ENCODE data around the gene GSS. TPM values are rescaled to one million over a fixed set of nuclear protein-coding genes. Genes with fewer than 3 reads are reported as not detected.

Gene GSS
- total and polyA plus RNA-seq, 2 donors (not counting 3 experiments of a cell fraction or from before 2014, with no cell fraction given), result 47.9 to 65.1 TPM

DNA sequence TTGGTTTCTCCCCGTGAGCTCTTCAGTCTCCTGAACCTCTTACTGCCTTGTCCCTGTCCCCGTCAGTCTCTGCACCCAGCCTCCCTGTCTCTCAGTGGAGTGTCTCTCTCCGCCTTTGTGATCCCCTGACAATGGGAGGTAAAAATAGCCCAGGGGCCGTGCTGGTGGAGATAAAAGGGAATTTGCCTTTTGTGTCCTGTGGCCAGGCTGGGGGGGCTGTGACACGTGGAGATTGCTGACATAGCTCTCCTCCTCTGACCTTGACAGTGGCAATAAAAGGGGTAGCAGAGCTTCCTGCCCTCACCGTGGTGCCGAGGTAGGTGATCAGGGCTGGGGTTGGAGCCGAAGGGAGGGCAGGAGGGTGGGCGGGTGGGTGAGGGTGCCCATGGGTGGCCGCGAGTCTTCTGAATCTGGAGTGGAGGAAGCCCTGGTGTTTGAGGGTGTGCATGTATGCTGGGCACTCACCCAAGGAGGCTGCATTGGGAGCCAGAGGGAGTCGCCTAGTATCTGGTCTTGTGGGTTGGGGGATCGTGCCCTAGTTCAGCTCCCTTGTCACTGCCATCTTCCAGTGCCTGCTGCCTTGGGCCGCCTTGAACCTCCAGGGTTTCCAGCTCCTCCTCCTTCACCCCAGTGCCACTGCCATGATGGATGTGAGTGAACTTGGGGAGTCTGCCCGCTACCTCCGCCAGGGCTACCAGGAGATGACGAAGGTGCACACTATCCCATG is 21.9 kb upstream of the GSS start:
- dilution Hi-C loops (cut with MboI; ENCODE audit: extremely low pct_ligation_motif_present, low sequenced_read_pairs) (no loop called here), intact Hi-C loops (cut with micrococcal nuclease) (no loop called here)
- H3K9me3 ChIP-seq (replicated peaks; ENCODE audit: control insufficient read depth, insufficient read depth, low read length), result no peaks in the 10 kb centered on the region
- ChIA-PET POLR2A (no interaction called here), CTCF (interaction anchor here (1.8 to 1.9 kb wide), 2 partner anchors 21 to 103 kb away, joined by 4 to 7 read pairs; partner anchors contain the start of genes GSS and MYH7B)
- no peaks in the 10 kb centered on the region for H3K4me1 ChIP-seq (ENCODE audit: control insufficient read depth, extremely low read depth, insufficient read depth, low read length)
- H3K79me2 ChIP-seq (ENCODE audit: control insufficient read depth, insufficient read depth, low read length), result no peaks in the 10 kb centered on the region
- H3K27ac ChIP-seq (ENCODE audit: insufficient read depth, low read depth, low read length), result no peak overlapping the region
- H3K36me3 ChIP-seq (ENCODE audit: control insufficient read depth in 2 of 2, extremely low read depth in 1 of 2, insufficient read depth in 2 of 2, low read length in 2 of 2), result no peaks in the 10 kb centered on the region
- H3K9me1 ChIP-seq (replicated peaks; ENCODE audit: control insufficient read depth, extremely low read depth, insufficient read depth, low read length), result no peaks in the 10 kb centered on the region
- H3K4me2 ChIP-seq (ENCODE audit: insufficient read depth, low read length), result no peak overlapping the region
- no peak overlapping the region for H3K4me3 ChIP-seq (replicated peaks in 1 of 3; ENCODE audit: insufficient read depth in 1 of 3, low read depth in 1 of 3, low read length in 3 of 3)
- no peaks in the 10 kb centered on the region for H3K27me3 ChIP-seq (ENCODE audit: control insufficient read depth in 2 of 2, insufficient read depth in 2 of 2, low read length in 2 of 2)
- TF ChIP-seq MAX (IDR thresholded peaks at IDR 0.05; ENCODE audit: insufficient read depth, insufficient read length) (no peak), GATA2 (IDR thresholded peaks at IDR 0.05; ENCODE audit: insufficient read depth, insufficient read length, low read depth, low read length) (no peak), JUN (IDR thresholded peaks at IDR 0.05; ENCODE audit: borderline replicate concordance, insufficient read depth, insufficient read length, low read depth) (no peak), FOS (IDR thresholded peaks at IDR 0.05; ENCODE audit: borderline replicate concordance, insufficient read depth, low read length) (no peak), MYC (IDR thresholded peaks at IDR 0.05; ENCODE audit: low read depth, low read length) (no peak), POLR2AphosphoS5 (IDR thresholded peaks at IDR 0.05; ENCODE audit: insufficient read depth, low read depth, low read length) (no peak), EZH2 (IDR thresholded peaks at IDR 0.05; ENCODE audit: borderline replicate concordance, low read depth, low read length, severe bottlenecking) (no peak), POLR2A (IDR thresholded peaks at IDR 0.05; ENCODE audit: low read depth, low read length) (no peak)
- TF ChIP-seq, protein P1, sequence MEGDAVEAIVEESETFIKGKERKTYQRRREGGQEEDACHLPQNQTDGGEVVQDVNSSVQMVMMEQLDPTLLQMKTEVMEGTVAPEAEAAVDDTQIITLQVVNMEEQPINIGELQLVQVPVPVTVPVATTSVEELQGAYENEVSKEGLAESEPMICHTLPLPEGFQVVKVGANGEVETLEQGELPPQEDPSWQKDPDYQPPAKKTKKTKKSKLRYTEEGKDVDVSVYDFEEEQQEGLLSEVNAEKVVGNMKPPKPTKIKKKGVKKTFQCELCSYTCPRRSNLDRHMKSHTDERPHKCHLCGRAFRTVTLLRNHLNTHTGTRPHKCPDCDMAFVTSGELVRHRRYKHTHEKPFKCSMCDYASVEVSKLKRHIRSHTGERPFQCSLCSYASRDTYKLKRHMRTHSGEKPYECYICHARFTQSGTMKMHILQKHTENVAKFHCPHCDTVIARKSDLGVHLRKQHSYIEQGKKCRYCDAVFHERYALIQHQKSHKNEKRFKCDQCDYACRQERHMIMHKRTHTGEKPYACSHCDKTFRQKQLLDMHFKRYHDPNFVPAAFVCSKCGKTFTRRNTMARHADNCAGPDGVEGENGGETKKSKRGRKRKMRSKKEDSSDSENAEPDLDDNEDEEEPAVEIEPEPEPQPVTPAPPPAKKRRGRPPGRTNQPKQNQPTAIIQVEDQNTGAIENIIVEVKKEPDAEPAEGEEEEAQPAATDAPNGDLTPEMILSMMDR (IDR thresholded peaks at IDR 0.05; ENCODE audit: extremely low read depth in 1 of 2, insufficient read depth in 1 of 2, low read depth in 1 of 2, low read length in 2 of 2), result no peak
- H2AFZ ChIP-seq (ENCODE audit: low read depth, low read length), result no peak overlapping the region
- H4K20me1 ChIP-seq (replicated peaks; ENCODE audit: control insufficient read depth, extremely low read depth, insufficient read depth, low read length), result no peaks in the 10 kb centered on the region
- no peak for DNase-seq (ENCODE audit: low read depth, low spot score)
- no peak overlapping the region for H3K9ac ChIP-seq (replicated peaks; ENCODE audit: extremely low read depth, insufficient read depth, low read length)
- BruUV-seq (replicated peaks), result no TSS peak
- no peak for FAIRE-seq

All from endothelial cell of umbilical vein (primary cell).